OCI-LY3 (cell line): Measurements from ENCODE around the gene SAPCD1.

ENCODE experiments used
- H2AFZ ChIP-seq: fragments of 200-600, 300-600 bp; shearing (Covaris generic); 2 replicates; pipeline ENCODE4 v1.6.0; 2014; ENCODE audit warnings: antibody characterized with exemption, low read depth, low read length
- H3K27ac ChIP-seq: fragments of 200-600, 300-600 bp; sonication (generic); 2 replicates; pipeline ENCODE4 v1.5.1; 2014; ENCODE audit warnings: mild to moderate bottlenecking, low read length, moderate library complexity, mixed read lengths
- H3K27me3 ChIP-seq: fragments of 200-600, 300-600 bp; sonication (generic); 2 replicates; pipeline ENCODE4 v1.6.1; 2014; ENCODE audit warnings: low read depth, low read length, mixed read lengths
- H3K36me3 ChIP-seq: fragments of 200-600, 300-600 bp; sonication (generic); replicated peaks from 2 replicates; pipeline ENCODE3; 2014; ENCODE audit warnings: low read depth, low read length, mixed read lengths
- H3K4me1 ChIP-seq: fragments of 300-600, 200-600 bp; sonication (generic); 2 replicates; pipeline ENCODE4 v1.6.1; 2014; ENCODE audit warnings: low read length, mixed read lengths
- H3K4me2 ChIP-seq: fragments of 200-600, 300-600 bp; sonication (generic); 2 replicates; pipeline ENCODE4 v1.6.1; 2014; ENCODE audit warnings: low read length, mixed read lengths
- H3K4me3 ChIP-seq: fragments of 300-600, 200-600 bp; sonication (generic); 2 replicates; pipeline ENCODE4 v1.5.1; 2014; ENCODE audit warnings: antibody characterized with exemption, mild to moderate bottlenecking, low read length, moderate library complexity
- H3K79me2 ChIP-seq: fragments of 300-600, 200-600 bp; shearing (Covaris generic); 2 replicates; pipeline ENCODE4 v1.6.1; 2014; ENCODE audit warnings: mild to moderate bottlenecking, low read length, mixed read lengths
- H3K9ac ChIP-seq: fragments of 300-600, 200-600 bp; shearing (Covaris generic); 2 replicates; pipeline ENCODE4 v1.6.0; 2014; ENCODE audit warnings: mild to moderate bottlenecking, low read length, moderate library complexity
- H3K9me3 ChIP-seq: fragments of 200-600, 300-600 bp; shearing (Covaris generic); 2 replicates; pipeline ENCODE4 v1.6.1; 2014; ENCODE audit warnings: low read length, mixed read lengths; ENCODE audit not compliant: insufficient read depth
- H4K20me1 ChIP-seq: fragments of 200-600, 300-600 bp; sonication (generic); 2 replicates; pipeline ENCODE4 v1.6.1; 2016; ENCODE audit warnings: low read length, mixed read lengths; ENCODE audit not compliant: insufficient read depth
- EZH2phosphoT487 ChIP-seq: fragments of 200-600 bp; shearing (Covaris generic); IDR thresholded peaks from 2 replicates; pipeline ENCODE4 v1.6.1; 2018; ENCODE audit warnings: antibody characterized with exemption, mixed run types, low read depth
- TF ChIP-seq, protein P1 (sequence below): fragments of 200-600, 300-600 bp; sonication (generic); IDR thresholded peaks from 2 replicates; pipeline ENCODE4 v1.5.1; 2014; ENCODE audit warnings: antibody characterized with exemption, low read length, low read depth

The SAPCD1 gene

DNA sequence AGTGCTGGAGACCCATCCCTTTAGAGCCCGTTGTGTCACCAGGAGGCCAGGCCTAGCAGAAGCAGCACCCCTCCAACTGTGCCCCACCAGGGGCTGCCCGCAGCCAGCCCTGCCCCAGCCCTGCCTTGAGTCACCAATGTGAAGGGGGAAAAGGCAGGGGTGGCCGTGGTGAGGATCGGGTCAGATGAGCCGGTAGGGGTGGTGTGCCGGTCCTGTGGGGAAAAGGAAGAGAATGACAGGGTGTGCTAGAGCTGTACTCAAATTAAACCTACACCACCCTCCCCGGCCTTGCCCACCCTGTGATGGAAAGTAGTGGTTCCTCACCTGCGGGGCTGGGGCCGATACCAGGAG lies 3.1 kb downstream of the SAPCD1 start:
- no peaks in the 10 kb centered on the region for H3K27me3 ChIP-seq
- H2AFZ ChIP-seq, result no peak overlapping the region
- H3K79me2 ChIP-seq, result no peaks in the 10 kb centered on the region
- H3K9me3 ChIP-seq, result no peaks in the 10 kb centered on the region
- TF ChIP-seq, protein P1, sequence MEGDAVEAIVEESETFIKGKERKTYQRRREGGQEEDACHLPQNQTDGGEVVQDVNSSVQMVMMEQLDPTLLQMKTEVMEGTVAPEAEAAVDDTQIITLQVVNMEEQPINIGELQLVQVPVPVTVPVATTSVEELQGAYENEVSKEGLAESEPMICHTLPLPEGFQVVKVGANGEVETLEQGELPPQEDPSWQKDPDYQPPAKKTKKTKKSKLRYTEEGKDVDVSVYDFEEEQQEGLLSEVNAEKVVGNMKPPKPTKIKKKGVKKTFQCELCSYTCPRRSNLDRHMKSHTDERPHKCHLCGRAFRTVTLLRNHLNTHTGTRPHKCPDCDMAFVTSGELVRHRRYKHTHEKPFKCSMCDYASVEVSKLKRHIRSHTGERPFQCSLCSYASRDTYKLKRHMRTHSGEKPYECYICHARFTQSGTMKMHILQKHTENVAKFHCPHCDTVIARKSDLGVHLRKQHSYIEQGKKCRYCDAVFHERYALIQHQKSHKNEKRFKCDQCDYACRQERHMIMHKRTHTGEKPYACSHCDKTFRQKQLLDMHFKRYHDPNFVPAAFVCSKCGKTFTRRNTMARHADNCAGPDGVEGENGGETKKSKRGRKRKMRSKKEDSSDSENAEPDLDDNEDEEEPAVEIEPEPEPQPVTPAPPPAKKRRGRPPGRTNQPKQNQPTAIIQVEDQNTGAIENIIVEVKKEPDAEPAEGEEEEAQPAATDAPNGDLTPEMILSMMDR, result no peak
- TF ChIP-seq EZH2phosphoT487, result no peak
- no peaks in the 10 kb centered on the region for H4K20me1 ChIP-seq
- H3K4me2 ChIP-seq, result no peak overlapping the region
- no peak overlapping the region for H3K27ac ChIP-seq
- H3K4me3 ChIP-seq, result no peak overlapping the region
- peaks cover 4% of the 10 kb centered on the region for H3K36me3 ChIP-seq
- H3K9ac ChIP-seq, result no peak overlapping the region
- H3K4me1 ChIP-seq, result no peaks in the 10 kb centered on the region

DNA sequence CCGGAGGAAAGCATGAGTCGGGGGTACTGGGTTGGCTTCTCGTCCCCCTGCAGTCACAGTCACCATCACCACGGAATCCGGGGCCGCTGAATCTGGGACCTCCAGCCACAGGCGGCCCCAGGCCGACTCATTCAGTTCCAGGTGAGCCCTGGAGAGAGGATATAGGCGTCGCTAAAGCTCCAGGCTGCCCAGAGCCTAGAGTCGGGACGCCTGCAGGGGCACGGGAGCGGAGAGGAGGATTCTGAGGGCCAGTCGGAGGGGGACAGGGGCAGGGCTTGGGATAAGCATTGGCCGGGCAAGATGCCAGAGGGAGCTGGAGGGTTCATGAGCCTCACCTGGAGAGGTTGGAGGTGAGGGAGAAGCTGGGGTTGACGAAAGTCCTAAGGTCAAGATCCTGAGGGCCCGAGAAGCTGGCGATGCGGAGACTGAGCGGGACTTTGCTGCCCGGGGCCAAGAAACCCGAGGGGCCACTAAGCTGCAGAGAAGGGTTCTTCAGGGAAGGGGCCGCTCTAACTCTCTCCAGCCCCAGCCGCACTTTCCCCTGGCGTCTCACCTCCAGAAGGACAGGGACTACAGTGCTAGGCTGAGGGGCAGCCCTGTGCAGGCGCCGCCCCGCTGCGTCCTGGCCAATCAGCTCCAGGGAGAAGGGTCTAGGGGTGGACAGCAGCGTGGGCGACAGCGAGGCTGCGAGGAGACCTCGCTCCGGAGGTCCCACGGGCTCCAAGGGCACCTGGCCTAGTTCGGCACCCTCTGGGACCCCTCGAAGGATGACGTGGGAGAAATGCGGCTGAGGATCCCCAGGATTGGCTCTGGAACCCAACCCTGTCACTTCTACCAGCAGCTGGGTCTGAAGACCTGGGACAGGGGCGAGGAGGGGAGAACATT lies 3.7 kb downstream of the SAPCD1 start:
- Histone ChIP-seq H3K4me3 (no peak overlapping the region), H3K79me2 (no peaks in the 10 kb centered on the region), H3K27me3 (no peaks in the 10 kb centered on the region), H3K36me3 (peaks cover 4% of the 10 kb centered on the region), H3K4me2 (no peak overlapping the region), H2AFZ (no peak overlapping the region), H3K9ac (no peak overlapping the region), H3K27ac (no peak overlapping the region), H3K9me3 (no peaks in the 10 kb centered on the region), H4K20me1 (no peaks in the 10 kb centered on the region), H3K4me1 (no peaks in the 10 kb centered on the region)
- no peak for TF ChIP-seq EZH2phosphoT487
- TF ChIP-seq, protein P1, result no peak

DNA sequence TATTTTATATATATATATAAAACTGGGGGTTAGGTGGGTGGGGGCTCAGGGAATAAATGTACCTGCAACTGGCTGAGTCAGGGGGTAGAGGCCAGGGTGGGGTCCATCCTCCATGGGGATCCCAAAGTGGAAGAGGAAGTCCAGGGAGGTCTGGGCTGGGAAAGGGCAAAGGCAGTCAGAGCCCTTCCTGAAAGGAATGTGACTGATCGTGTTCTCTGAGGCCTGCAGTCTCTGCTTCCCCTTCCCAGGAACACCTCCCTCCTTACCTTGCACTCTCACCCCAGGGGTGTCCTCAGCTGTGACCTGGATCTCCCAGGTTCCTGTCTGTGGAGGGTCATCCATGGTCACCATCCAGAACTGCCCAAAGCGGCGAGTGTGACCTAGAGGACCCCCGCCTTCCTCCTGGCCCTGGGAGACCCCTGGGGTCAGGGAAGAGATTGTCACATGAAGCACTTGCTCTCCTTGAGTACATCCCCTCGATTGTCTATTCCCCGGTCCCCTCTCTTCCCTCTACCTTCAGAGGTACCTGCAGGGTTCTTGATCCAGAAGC lies 4.7 kb downstream of the SAPCD1 start:
- Histone ChIP-seq H3K9me3 (no peaks in the 10 kb centered on the region), H3K27me3 (no peaks in the 10 kb centered on the region), H3K27ac (no peak overlapping the region), H3K36me3 (peaks cover 4% of the 10 kb centered on the region), H4K20me1 (no peaks in the 10 kb centered on the region), H3K9ac (no peak overlapping the region), H3K4me2 (no peak overlapping the region), H3K79me2 (no peaks in the 10 kb centered on the region), H3K4me3 (no peak overlapping the region), H3K4me1 (no peaks in the 10 kb centered on the region), H2AFZ (no peak overlapping the region)
- no peak for TF ChIP-seq EZH2phosphoT487
- TF ChIP-seq, protein P1, result no peak

DNA sequence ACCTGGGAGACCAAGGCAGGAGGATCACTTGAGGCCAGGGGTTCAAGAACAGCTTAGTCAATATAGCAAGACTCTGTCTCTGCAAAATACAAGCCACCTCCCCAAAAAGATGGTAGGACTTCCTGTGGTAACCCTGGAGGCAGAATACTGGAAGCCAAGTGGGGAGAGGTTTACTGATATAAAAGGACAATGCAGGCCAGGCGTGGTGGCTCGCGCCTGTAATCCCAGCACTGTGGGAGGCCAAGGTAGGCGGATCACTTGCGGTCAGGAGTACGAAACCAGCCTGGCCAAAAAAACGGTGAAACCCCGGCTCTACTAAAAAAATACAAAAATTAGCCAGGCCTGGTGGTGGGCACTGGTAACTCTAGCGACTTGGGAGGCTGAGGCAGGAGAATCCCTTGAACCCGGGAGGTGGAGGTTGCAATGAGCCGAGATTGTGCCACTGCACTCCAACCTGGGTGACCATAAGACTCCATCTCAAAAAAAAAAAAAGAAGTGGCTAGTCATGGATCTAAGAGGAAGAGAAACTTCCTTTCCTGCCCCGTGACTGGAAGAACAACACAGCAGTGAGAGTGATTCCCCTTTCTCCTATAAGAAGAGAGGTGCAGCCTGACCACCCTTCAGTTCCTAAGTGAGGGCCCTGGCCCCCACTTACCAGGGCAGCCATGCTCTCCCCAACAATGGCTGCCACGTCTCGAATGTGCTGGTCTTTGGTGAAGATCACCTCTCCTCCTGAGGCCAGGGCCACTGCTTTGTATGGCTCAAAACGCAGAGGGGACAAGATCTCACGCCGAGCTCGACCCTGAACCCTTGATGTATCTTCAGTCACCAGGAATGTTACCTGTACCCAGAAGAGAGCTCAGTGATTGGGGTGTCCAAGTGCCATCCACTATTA lies 6.2 kb downstream of the SAPCD1 start:
- H4K20me1 ChIP-seq, result no peaks in the 10 kb centered on the region
- no peak overlapping the region for H3K9ac ChIP-seq
- no peaks in the 10 kb centered on the region for H3K9me3 ChIP-seq
- H3K27me3 ChIP-seq, result no peaks in the 10 kb centered on the region
- H3K79me2 ChIP-seq, result no peaks in the 10 kb centered on the region
- TF ChIP-seq, protein P1, result no peak
- no peak for TF ChIP-seq EZH2phosphoT487
- no peak overlapping the region for H3K4me2 ChIP-seq
- H3K4me3 ChIP-seq, result no peak overlapping the region
- no peak overlapping the region for H2AFZ ChIP-seq
- H3K4me1 ChIP-seq, result no peaks in the 10 kb centered on the region
- peaks cover 2% of the 10 kb centered on the region for H3K36me3 ChIP-seq
- no peak overlapping the region for H3K27ac ChIP-seq
